Stimulated activated CD4-positive, alpha-beta T cell treated with anti-CD3 and anti-CD28 coated beads, Interleukin-4, amount 100 ng/mL, for 1 hour (primary cell): ENCODE measurements around the gene GAL3ST1.
"Not testable (repeated sequence)": the region's sequence is repeated elsewhere in the genome, so short reads cannot be mapped to it uniquely, and the experiment has no call there.

Source experiments
- DNase-seq: peaks from one replicate; pipeline ENCODE4 v3.0.0-alpha.2; 2020

GAL3ST1 gene, protein sequence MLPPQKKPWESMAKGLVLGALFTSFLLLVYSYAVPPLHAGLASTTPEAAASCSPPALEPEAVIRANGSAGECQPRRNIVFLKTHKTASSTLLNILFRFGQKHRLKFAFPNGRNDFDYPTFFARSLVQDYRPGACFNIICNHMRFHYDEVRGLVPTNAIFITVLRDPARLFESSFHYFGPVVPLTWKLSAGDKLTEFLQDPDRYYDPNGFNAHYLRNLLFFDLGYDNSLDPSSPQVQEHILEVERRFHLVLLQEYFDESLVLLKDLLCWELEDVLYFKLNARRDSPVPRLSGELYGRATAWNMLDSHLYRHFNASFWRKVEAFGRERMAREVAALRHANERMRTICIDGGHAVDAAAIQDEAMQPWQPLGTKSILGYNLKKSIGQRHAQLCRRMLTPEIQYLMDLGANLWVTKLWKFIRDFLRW

GRCh38 chr22:30574095-30574981 lies at the start of gene GAL3ST1:
Gene GAL3ST1 (minus strand): TSS chr22:30574665. CDS start chr22:30557392, 17,273 bp downstream.
- no peak for DNase-seq

DNA sequence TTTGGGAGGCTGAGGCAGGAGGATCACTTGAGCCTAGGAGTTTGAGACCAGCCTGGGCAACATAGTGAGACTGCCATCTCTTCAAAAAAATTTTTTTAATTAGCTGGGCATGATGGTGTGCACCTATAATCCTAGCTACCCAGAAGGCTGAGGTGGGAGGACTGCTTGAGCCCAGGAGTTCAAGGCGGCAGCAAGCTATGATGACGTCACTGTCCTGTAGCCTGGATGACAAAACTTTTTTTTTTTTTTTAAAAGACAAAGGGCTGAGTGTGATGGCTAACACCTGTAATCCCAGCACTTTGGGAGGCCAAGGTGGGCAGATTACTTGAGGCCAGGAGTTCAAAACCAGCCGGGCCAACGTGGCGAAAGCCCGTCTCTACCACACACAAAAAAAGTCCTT lies 45.4 kb upstream of the GAL3ST1 start:
- not testable (repeated sequence) for DNase-seq

- no peak for DNase-seq
These were observed 43.4 kb upstream of the GAL3ST1 start for GRCh38 chr22:30617819-30618218.

- no peak for DNase-seq
These were observed 41.1 kb upstream of the GAL3ST1 start for GRCh38 chr22:30615543-30615954.

DNA sequence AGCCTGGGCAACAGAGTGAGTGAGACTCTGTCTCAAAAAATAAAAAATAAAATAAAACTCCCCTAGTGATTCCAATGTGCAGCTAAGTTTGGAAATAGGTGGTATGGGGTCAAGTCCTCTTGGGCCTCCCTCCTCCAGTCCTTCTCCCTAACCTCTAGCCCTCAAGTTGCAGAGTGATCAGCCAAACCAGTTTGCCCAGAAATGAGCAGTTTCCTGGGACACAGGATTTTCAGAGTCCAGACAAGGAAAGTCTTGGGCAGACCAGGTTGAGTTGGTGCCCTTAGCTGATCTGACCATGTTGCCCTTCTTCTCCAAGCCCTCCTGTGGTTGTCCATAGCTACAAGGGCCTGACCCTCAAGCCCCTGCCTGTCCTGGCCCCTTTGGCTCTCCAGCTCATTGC lies 40.4 kb upstream of the GAL3ST1 start:
- DNase-seq = no peak

- no peak for DNase-seq
These were observed 39.8 kb upstream of the GAL3ST1 start for GRCh38 chr22:30614268-30614667.

DNA sequence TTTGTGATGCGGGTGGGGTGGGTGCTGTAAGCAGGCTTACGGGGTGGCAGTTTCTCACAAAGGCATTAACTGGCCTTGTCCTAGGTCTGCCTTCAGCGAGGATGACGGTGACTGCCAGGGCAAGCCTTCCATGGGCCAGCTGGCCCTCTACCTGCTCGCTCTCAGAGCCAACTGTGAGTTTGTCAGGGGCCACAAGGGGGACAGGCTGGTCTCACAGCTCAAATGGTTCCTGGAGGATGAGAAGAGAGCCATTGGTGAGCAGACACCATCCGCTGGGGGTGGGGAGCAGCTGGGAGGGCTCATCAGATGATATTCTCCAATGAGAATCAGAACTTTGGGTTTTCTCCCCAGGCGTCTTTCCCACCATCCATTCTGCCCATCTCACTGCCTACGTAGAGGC lies 38.3 kb upstream of the GAL3ST1 start:
- DNase-seq = no peak

DNA sequence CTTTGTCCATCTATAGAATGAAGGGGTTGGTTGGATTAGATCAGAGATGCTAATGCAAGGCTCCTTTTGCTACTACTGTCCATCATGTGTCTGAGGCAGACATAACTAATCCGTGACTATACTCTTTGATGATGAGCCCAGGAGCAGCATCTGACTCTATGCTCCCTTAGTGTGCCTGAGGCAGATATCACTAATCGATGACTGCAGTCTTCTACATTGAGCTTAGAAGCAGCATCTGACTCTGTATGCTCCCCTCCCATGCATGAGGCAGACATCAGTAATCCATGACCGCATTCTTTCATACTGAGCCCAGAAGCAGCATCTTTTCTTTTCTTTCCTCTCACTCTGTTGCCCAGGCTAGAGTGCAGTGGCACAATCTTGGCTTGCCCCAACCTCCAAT lies 36.7 kb upstream of the GAL3ST1 start:
- no peak for DNase-seq

DNA sequence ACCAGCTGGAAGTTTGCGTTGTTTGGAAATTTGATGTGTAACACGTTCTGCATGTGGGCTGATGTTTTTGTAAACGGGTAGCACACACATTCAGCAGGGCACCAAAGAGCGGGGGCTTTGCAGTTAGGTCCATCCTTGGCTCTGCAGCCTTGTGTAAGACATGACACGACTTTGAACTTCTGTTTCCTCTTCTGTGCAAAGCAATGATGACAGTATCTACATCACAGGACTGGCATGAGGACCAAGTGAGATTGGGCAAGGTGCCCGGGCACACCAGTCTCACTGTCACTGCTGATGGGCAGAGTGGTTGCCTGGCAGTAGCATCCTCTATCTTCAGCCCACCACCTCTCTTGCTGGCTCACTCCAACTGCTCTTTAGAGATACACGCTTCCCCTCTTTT lies 35.8 kb upstream of the GAL3ST1 start:
- DNase-seq = no peak

DNA sequence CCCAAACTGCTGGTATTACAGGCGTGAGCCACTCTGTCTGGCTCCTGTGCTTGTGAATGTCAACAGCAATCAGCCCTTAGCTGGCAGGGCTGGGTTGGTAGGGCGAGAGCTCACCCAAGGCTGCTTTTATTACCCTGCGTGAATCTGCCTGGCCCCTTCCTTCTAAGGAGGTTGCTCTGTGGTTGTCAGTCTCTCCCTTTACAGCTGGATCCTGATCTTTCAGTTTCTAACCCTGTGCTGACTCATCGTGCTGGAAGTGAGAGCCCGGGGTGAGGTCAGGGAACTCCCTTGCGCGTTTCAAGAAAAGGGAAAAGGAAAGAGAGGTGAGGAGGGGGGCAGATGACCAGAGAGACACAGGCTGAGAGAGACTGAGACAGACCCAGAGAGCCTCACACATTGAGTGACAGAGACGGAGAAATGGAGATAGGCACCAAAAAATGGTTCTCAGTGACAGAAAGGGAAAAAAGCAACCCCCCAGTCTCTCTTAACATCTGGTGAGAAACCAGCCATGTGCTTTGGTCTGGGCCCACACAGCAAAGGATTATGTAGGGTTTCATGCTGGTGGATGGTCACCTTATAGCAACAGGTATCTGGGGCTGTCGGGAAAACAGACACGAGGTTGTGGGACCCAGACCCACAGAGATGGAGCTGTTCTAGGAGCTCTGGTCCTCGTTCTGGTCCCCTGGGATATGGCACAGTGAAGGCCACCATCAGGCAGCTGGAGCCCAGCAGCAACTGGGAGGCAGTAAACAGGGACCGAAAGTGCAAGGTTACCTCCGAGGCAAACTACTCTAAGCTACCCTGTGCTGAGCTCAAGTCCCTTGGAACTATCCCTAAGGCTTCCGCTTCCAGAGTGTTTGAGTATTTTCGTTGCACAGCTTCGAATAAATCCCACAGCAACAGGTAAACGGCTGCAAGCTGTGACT lies 35.1 kb upstream of the GAL3ST1 start:
- DNase-seq = no peak

GRCh38 chr22:30607939-30608338 lies 33.5 kb upstream of the GAL3ST1 start:
- no peak for DNase-seq

- DNase-seq = no peak
These were observed 33.0 kb upstream of the GAL3ST1 start for GRCh38 chr22:30607300-30607930.

DNA sequence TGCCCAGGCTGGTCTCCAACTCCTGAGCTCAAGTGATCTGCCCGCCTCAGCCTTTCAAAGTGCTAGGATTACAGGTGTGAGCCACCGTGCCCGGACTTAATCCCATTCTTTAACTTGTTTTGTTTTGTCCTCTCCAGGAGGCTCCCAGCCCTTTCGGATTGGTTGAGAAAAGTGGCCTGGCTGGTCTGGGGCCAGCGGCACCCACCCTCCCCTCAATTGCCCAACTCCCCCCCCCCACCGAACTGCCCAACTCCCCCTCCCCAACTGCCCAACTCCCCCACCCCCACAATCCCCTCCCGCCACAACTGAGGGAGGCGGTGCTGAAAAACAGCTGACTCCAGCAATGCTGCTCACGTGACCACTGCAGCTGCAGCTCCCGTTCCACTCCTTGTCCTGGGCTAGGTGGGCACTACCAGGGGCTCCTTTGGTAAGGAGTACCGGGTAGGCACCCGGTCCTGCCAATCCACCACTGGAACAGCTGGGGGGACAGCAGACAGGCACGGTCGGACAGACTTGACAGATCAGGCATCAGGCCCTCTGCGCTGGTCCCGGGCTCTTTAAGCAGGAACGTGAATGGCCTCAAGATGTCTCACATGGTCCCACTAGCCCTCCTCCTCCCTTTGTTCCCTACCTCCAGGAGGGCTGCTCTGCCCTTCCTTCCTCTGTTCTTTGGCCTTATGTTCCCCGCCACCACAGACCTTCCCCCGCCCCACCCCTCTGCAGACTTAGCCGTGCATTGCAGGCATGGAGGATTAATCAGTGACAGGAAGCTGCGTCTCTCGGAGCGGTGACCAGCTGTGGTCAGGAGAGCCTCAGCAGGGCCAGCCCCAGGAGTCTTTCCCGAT lies 32.2 kb upstream of the GAL3ST1 start, which contains the start of gene TCN2:
TCN2 (plus strand) TSS at position 720 of the 845 bp plus-strand sequence. CDS start 158 bp downstream, outside the sequence.
- DNase-seq = peak; percentile 28

GRCh38 chr22:30605449-30606110 lies 31.1 kb upstream of the GAL3ST1 start:
- DNase-seq = peak; percentile 45

- no peak for DNase-seq
These were observed 30.3 kb upstream of the GAL3ST1 start for GRCh38 chr22:30604723-30605122.

GRCh38 chr22:30603801-30604200 lies 29.3 kb upstream of the GAL3ST1 start:
- no peak for DNase-seq

DNA sequence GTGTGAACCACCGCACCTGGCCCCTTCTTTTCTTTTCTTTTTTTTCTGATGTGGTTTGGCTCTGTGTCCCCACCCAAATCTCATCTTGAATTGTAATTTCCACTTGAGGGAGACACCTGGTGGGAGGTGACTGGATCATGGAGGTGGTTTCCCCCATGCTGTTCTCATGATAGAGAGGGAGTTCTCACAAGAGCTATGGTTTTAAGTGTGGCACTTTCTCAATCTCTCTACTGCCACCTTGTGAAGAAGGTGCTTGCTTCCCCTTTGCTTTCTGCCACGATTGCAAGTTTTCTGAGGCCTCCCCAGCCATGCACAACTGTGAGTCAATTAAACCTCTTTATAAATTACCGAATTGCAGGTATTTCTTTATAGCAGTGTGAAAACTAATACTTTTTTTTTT lies 27.6 kb upstream of the GAL3ST1 start:
- DNase-seq = no peak

- no peak for DNase-seq
These were observed 27.0 kb upstream of the GAL3ST1 start for GRCh38 chr22:30601464-30601863.

- DNase-seq = no peak
These were observed 26.5 kb upstream of the GAL3ST1 start for GRCh38 chr22:30600921-30601320.

- no peak for DNase-seq
These were observed 24.5 kb upstream of the GAL3ST1 start for GRCh38 chr22:30598986-30599385.

DNA sequence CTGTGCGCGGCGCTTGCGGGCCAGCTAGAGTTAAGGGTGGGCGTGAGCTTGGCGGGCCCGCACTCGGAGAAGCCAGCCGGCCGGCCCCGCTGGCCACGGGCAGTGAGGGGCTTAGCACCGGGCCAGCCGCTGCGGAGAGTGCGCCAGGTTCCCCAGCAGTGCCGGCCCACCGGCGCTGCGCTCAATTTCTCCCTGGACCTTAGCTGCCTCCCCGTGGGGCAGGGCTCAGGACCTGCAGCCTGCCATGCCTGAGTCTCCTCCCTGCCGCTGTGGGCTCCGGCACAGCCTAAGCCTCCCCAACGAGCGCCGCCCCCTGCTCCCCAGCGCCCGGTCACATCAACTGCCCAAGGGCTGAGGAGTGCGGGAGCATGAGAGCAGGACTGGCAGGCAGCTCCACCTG lies 22.4 kb upstream of the GAL3ST1 start:
- no peak for DNase-seq
